NCI-H146 (cell line): Measurements from ENCODE around the gene QKI.
A peak's percentile ranks its signal among the peaks of the same experiment; 100 is the strongest.

Experiments
- DNase-seq: peaks from one replicate; lab custom pipeline; 2025; lab: John Stamatoyannopoulos, UW

QKI gene

DNA sequence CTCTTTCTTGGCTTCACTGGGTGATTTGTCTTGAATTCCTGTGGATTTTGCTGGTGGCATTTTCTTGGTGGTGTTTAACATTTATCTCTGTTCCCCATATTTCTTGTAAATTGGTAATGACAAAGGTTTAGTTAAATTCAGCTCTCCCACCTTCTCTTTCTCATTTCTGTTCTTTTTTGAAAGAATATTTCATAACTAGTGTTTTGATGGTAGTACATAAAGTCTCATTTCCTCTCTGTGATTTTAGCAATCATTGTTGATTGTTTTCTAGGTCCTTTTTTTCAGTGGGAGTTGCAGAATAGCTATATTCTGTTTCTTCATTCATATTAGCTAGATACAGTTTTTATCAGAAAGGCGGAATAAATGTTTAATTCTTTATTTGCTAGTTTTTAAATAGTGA lies 73.1 kb downstream of the QKI start:
- no peak for DNase-seq

GRCh38 chr6:163489584-163489983 lies 75.1 kb downstream of the QKI start:
- DNase-seq = no peak

GRCh38 chr6:163490826-163491577 lies 76.5 kb downstream of the QKI start:
- DNase-seq = no peak

GRCh38 chr6:163491737-163492300 lies 77.3 kb downstream of the QKI start:
- no peak for DNase-seq

- no peak for DNase-seq
Measured at GRCh38 chr6:163494279-163494727, 79.8 kb downstream of the QKI start.

GRCh38 chr6:163496205-163496604 lies 81.7 kb downstream of the QKI start:
- no peak for DNase-seq

GRCh38 chr6:163500105-163500504 lies 85.6 kb downstream of the QKI start:
- no peak for DNase-seq

DNA sequence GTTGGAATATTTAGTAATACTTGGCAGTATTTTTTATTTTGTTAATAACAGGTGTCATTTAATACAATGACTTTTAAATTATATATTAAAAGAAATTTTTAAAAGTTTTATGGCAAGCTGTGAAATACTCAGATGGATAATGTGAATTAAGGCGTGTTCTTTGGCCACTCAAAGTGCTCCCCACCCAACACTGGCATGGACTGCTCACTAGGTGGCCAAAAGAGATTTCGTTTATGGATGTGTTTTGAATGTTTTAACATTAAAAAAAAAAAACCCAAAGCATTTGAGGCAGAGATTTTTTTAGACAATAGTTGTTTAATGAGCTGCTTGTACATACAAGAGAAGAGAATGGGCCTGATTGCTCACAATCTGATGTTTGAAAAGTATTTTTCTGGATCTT lies 86.5 kb downstream of the QKI start:
- DNase-seq = peak; percentile 49

DNA sequence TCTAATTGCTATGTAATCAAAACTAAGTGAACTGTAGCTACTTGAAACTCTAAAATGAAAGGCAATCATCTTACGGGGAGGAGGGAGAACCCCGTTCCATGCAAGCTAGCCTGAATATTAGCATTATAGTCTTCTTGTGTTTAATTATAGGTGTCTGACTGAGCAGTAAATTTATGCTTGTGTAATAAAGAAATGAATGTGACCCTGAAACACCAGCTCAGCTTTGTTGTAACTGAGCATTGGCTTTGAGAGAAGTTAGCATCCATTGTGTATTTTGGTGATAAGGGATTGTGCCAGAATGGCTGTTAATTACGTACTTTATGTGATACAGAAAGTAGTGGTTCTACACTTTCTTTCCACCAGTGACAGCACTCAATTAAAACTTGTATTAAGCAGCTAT lies 86.9 kb downstream of the QKI start:
- DNase-seq = peak; percentile 68

DNA sequence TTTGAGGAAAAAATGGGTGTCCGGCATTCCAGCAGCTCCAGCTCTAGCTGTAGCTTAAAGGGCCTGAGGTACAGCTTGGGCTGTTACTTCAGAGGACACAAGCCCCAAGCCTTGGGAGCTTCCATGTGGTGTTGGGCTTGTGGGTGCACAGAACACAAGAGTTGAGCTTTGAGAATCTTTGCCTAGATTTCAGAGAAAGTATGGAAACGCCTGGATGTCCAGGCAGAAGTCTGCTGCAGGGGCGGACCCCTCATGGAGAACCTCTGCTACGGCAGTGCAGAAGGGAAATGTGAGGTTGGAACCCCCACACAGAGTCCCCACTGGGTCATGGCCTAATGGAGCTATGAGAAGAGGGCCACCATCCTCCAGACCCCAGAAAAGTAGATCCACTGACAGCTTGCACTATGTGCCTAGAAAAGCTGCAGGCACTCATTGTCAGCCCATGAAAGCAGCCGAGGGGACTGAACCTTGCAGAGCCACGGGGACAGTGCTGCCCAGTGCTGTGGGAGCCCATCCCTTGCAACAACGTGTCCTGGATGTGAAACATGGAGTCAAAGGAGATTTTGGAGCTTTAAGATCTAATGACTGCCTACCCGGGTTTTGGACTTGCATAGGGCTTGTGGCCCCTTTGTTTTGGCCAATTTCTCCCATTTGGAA lies 90.6 kb downstream of the QKI start:
- DNase-seq = no peak

DNA sequence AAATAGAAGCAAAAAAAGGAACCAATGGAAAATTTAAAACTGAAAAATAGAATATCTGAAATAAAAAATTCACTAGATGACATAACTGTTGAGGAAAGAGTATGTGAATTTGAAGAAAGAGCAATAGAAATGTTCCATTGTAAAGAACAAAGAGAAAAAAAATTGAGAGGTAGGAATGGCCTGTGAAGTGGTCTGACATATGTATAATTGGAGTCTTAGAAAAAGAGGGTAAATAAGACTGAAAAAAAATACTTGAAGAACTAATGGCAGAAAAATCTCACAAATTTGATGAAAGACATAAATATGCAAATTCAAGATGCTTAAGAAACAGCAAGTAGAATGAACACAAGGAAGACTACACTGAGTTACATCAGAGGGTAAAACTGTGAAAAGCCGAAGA lies 93.4 kb downstream of the QKI start:
- DNase-seq = no peak

DNA sequence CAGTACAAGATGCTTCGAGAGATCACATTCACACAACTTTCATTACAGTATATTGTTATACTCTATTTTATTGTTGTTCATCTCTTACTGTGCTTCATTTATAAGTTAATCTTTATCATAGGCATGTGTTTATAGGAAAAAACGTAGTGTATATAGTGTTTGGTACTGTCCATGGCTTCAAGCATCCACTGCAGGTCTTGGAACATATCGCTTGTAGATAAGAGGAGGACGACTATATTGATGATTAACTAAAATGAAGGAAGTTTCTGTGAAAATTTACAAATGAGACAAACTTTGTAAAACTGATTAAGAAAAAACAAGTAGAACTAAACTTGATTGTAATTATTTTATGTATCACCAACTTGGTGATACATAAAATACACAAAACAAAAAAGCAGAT lies 98.5 kb downstream of the QKI start:
- DNase-seq = no peak

DNA sequence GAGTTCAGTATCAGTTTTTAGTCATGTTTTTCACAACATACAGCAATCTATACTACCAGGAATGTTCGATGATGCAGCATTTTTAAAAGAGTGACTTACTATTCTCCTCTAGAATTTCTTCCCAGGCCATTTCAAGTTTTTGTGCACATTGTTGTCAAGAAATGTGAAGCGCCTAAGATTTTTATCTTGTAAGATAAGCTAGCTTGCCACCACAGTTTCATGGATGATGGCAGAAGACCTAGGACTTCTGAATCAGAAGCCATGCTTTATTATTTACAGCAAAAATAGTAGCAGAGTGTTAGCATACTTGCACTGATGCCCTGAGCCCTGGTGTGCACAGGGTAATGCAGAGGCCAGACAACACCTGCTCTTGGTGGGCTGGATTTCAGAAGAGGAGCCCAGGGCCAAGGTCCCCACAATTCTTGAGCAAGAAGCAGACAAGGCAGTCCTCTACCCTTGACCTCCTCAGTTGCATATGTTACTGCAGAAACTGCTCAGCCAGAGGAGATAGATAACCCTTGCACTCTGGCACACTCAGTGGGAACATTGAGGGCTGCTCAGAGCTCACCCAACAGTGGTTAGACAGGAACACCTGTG lies 99.2 kb downstream of the QKI start:
- no peak for DNase-seq

DNA sequence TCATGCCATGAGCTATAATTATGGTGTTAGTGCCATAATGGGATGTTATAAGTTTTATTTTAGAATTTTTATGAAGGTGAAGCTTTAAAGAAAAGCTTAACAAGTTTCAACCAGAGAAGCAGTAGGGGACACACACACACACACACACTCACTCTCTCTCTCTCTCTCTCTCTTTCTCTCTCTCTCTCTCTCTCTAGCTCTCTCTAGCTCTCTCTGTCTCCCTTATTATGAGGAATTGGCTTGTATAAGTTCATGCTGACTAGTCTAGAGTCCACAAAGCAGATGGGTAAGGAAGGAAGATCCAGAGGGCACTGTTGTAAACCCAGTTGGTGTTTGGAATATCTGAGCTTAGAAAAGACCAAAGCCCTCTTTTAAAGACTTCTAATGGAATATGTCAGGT lies 102.4 kb downstream of the QKI start:
- no peak for DNase-seq

DNA sequence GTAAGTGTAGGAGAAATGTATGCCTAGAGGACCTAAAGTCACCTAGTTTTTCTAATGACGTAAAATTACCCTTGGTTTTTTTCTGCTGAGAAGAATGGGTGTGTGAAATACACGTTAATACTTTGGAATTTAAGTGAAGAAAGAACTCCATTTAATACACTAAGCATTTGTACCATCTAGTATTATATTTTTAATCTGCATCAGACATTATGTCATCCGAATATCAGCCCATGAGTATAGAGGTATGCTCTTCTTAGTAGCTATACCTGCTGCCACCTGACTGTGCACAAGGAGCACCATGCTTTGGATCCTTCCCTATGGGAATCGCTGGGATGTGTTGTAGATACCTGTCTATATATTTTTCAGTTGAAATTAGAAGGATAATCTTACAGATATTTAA lies 106.4 kb downstream of the QKI start:
- DNase-seq = no peak

DNA sequence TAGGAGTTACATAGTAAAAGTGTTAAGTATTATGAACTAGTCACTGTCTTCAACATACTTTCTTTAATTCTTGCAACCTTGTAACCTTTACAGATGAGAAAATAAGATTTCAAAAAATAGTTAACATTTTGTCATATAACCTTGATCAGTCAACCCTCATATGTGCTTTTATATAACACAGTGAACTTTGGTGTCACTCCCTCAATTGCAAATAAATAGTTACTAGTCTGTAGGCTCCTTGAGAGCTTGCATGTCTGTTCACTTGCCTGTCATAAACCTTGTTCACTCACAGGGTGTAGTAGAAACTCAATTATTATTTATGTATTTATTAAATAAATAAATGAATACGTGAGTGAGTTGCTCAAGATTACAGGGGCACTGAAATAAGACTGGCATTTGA lies 107.5 kb downstream of the QKI start:
- no peak for DNase-seq

- DNase-seq = no peak
Measured at GRCh38 chr6:163525926-163526325, 111.4 kb downstream of the QKI start.

DNA sequence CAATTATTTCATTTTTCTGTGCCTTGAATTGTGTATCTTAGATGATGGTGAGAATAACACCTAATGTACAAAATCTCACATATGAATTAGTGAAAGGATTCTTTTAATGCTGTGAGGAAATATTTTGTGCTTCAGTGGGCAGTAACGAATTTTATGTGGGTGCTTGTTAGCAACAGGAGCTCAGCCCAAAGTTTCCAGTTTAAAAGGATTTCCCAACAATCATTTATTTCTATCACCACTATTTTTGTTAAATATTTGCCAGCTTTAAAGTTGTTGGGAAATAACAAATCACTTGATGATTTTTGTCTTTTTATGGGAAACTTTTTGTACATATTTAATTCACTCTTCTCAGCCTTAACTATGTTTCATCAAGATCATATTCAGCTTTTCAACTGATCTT lies 111.8 kb downstream of the QKI start:
- no peak for DNase-seq

DNA sequence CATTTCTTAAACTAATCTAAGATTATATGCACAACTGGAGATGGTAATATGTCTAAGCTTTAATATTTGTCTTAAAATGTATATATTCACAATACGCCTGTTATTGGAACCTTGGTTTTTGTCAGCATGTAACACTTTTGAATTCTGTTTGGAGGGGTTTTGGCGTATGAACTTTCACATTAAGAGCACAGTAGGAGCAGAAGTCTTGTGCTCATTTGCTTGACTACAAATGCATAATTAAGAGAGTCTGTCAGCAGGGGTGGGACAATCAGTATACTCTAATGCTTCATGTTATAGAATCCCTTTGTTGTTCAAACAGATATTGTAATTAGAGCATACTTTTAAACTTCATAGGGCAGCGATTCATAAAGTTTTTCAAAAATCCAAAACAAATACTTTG lies 112.8 kb downstream of the QKI start:
- DNase-seq = no peak

DNA sequence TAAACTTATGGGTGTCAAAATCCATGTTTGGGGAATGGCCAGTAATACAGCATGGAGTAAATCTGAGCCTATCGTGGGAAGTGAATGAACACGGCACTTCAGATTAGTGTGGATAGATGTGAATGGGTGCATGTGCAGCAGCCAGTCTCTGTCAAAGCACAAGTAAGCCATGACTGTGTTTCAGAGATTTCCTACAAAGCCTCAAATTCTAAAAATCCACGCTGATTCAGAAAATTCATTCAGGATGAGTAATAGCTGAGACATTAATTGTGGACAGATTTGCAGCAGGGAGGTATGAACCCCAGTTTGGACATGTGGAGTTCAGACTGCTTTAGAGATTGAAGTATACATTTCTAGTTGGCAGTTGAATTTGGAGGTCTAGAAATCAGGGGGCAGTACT lies 115.1 kb downstream of the QKI start:
- DNase-seq = no peak

GRCh38 chr6:163530406-163530805 lies 115.9 kb downstream of the QKI start:
- DNase-seq = no peak

DNA sequence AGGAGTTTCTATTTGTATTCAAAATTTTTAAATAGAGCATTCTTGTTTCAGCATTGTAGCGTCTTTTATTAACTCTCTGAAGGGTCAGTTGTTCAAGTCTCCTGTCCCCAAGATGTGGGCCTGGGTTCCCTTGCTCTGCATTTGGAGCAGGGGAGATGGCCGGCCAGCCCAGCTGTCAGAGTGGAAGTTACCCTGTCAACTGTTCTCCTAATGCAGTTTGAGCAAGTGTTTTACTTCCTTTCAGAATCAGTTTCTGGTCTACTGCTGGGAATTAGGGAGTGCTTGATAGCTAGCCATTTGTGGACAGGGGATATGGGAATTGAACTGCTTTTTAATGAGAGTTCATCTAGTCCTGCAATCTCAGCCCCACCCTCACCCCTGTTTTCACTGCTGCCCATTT lies 116.6 kb downstream of the QKI start:
- no peak for DNase-seq

GRCh38 chr6:163532526-163533078 lies 118.1 kb downstream of the QKI start:
- DNase-seq = no peak
